Dermis microvascular lymphatic vessel endothelial cell (primary cell): Measurements from ENCODE around the gene THEM4. TPM values are rescaled to one million over a fixed set of nuclear protein-coding genes. Genes with fewer than 3 reads are reported as not detected.

Experiments
- DNase-seq, 2 donors: peaks; one replicate each; pipeline versions ENCODE4 v3.0.0 to v3.0.0-alpha.2; 2010; ENCODE audit warnings: low read depth in 2 of 2
- total RNA-seq: library from RNA; depleted of rRNA; stranded (reverse); fragments of >200 nt; gene quantifications from 2 replicates; pipeline ENCODE4 v1.2.1, GENCODE V29; 2014

THEM4 gene
- total RNA-seq = 6.9 and 8.3 TPM in 2 replicates

DNA sequence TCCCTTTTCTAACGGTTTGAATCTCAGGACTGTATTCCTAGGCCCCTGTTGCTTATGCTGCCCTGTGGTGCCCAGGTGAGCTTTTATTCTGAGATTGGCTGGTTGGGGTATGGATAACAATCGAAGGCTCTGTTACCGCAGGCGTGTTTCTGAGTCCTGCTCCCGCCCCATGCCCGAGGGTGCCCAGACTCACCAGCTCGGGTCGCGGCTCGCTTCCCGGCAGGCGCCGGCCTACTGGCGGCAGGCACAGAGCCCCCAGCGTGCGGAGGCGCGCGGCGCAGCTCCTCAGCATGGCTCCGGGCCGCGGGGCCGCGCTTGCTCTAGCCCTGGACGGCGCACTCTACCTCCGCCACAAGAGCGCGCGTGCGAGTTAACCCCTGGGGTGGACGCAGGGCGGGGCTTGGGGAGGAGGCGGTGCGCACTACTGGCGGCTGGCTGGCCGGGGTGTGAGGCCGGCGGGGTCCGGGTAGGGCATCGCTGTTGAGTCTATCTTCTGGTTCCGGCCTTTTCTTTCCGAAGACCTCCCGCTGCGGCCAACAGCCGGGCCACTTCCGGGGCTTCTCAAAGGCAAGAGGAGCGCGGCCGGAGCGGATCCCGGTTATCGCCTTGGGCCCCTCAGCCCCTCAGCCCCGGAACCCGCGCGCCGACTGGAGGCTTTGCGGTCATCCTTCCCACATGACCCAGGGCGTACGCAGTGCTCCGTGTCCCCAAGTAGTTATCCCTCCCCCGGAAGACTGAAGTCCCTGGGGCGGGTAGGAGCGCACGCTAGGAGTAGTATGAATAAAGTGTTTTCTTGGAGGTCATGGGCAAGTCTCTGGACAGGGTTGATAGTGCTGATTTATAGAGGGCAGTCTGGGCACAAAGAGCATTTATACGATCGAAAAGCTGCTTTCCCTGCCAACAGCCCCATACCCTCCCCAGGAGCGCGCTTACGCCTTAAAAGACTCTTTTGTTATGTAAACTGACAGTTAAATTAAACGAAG, at the start of gene THEM4:
Gene THEM4, minus strand, starts transcription at position 345 of the 983 bp plus-strand sequence. Its CDS starts 53 bp downstream, at position 292.
- peak; percentile 83 to 93 for DNase-seq

DNA sequence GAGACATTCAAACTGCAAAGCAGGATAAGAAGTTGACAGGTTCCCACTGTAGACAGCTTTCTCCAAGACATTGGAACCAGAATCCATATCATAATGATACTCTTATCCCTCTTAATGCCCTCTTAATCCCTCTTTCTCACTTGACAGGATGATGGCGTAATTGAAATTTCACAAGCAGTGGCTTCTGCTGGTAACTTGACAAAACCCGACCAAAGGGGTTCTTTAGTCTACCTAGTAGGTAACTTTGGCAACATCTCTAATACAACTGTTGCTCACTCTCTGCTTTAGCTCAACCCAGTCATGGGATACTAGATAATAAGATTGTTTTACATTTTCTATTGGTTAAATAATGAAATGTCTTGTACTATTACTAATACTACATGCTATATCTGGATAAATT, 49.6 kb upstream of the THEM4 start:
- no peak for DNase-seq

DNA sequence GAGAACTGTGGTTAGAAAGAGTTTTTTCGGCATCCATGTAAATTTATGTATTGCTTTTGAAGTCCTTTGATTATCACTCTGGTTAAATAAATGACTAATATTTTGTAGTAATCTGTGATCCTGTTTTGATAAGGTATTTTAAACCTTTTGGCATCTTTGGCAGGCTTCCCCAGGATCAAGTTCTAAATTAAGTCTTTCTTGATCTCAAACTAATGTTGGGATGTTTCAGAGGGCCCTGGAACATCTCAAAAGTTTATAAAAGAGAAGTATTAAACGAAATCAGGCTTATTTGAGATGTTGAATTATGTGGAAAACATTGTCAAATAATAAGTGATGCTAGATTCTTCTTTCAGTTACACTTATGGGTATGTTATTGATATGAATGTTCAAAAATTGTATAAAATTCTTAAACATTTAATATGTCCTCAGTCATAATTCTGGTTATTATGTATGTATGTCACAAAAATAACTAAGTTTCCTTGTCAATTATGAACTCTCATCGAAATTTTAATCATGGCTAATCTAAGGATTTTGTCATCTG, 47.7 kb upstream of the THEM4 start:
- no peak for DNase-seq

DNA sequence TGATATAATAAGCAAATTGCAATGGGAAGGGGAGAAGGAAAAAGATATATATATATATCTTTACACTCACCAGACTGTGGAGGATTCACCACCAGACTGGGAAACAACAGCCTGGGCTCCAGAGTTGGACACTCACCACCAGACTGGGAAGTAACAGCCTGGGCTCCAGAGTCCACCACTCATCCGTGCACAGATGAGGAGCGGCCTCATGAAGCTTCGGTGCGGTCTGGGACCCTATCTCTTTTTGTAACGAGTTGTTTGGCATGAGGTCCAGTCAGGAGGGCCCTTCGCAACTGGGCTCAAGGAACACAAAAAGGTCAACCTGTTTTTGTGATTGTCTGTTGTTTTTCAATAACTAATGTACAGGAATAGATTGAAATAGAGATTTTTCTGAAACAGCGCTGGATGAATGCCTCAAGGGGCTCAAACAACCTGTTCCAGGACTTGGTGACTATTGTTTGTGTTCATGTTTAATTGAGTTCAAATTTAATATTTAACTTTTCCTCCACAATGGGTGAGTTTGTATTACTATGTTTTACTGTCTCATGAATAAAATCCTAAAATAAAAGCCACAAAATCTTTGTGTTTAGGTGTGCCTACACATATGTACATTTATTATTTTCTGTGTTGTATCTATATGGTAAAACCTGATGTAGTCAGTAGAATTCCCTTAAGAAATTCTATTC, 44.2 kb upstream of the THEM4 start:
- DNase-seq = no peak

DNA sequence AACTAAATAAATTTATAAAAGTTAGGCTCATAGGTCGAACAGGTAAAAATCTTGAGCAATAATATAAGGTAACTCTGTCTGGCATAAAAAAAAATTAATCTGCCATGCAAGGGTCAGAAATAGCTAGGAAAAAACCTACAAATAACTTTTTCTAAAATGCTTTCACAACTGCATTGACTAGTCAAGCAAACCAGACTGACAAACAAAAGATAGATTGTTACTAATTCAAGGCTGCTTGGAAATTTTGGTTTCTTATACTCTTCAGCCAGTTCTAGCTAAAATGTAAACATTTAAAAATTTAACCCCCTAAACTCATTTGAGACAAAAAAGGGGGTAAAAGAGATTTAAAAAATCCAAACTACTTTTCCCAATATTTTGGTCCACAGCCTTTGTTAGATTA, 43.5 kb upstream of the THEM4 start:
- no peak for DNase-seq

DNA sequence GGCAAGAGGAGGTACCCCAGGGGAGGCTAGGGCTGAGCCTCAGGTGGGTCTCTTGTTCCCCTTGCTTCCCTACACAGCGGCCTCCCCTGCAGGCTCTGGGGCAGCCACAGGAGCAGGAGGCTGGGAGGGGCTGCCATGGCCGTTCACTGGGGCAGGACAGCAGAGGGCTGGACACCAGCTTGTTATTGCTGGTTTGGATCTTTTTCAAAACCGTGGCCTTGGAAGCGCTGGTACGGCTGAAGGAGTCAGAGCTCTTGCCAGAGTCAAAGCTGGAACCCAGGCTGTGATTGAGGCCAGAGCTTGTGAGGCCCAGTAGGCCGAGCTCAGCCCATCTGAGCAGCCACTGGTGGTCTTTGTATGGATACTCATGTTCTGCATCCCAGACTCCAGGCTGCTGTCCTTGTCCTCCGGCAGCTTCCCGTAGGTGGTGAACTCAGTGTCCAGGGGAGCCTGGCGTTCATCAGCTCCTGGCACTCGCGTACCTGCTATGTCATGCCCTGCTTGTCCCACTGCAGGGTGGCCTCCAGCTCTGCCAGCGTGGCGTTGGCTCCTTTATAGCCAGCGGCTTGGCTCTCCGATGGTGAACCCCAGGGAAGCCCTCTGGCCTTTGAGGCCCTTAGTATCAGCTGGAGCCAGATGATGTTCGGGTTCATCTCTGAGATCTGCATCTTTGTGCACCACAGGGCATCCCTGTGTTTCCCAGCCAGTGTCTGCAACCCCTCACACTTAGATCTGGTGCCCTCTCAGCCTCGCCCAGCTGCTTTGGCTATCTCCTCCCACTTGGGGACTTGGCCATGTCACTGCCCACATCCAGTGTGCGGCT, 40.3 kb upstream of the THEM4 start:
- no peak for DNase-seq

DNA sequence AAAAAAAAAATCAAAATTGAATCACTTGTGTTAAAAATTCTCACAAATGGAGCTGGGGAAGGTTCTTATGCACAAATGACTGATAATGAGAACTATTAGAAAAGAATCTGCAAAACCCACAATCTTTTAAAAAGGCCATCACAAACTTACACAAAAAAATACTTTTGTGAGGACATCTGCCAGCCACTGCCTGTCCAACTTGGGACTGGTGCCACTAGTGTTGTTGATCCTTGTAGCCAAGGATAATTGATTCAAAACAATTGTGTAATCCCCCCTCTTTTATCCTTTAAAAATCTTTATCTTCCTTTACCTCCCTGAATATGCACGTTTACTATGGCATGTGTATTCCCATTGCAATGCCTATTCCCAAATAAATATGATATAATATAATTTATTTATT, 39.2 kb upstream of the THEM4 start:
- no peak for DNase-seq

DNA sequence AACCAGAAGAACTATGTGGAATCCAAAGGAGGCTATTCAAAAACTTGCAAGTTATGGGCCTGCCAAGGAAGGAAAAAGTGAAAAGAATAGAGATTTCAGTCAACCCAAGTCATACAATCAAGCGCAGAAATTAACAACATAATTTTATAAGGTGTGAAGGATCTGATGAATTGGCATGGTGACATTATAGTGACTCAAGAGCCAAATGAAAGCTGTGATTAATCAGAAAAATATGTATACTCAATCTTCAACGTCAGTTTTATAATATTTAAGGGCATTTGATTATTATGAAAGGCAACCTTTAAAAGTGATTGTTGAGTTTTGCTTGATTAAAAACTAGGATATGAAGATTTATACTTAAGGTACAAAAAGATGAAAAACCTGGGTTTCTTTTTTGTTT, 37.8 kb upstream of the THEM4 start:
- DNase-seq = no peak

DNA sequence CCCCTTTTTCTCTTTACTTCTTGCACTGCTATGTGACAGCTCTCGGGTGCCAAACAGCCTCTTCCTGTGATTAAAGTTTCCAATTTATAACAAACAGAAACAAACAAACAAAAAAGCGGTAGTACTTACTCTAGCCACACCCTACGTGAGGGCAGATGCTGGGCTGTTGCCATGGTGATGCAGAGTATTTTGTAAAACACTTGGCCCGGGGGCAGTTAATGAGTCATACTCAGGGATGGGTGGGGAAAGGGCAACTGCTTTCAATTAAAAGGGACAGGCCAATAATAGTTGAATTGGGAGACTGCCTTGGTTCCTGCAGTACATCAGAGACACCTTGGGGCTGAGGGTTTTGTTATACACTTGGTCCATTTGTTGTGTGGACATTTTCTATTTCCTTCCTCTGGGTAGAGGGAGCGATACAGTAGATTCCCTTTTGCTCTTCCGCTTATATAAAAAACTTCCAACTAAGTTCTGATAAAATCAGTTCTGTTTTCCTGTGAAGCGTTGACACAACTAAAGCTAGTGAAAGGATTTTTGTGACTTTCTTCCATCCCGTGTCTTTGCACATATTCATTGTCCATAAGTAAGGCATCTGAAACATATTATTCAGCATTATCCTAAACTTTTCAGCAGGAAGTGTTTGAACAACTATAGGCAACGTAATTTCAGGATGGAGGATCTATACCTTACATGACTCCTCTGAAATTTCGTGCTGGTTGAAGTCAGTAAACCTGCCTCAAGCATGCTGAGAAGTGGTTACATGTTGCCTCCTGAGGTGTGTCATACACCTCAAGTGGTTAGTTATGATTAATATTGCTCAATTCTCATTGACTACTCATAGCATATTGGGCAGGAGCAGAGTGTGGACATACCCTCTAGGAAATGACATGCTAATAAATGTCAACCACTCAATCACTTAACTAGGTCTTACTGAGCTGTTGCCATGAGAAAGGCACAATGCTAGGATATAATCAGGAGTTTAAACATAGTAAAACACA, 36.7 kb upstream of the THEM4 start:
- DNase-seq = peak; percentile 95 to 98

DNA sequence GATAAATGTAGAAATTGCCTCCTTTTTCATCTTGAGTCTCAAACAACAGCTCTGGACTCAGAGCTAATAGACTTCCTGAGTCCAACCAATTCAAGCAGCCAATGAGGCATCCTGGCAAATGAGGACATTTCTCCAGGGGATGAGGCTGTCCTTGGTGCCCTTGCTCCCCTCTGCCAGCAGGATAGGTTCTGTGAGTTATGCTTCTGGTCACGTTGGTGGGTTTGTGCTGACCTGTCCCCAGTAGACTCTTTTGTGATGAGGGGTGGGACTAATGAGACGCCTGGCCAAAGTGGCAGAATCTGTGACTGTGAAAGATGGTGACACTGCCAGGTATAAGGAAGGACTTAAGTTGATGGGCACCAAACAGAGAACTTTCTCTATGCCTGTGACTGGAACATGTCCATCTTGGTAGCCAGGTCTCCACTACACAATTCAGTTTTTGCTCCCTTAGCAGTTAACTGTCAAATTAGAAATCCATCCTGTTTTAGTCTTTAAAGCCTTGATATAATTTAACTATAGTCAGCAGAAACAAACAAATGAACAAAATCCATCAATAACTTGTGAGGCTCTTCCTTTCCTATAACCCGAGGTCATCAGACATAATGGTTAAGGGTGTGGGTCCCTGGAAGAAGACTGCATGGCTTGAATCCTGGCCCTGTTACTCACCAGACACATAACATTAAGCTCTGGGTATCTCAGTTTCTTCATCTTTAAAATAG, 35.7 kb upstream of the THEM4 start:
- no peak for DNase-seq

DNA sequence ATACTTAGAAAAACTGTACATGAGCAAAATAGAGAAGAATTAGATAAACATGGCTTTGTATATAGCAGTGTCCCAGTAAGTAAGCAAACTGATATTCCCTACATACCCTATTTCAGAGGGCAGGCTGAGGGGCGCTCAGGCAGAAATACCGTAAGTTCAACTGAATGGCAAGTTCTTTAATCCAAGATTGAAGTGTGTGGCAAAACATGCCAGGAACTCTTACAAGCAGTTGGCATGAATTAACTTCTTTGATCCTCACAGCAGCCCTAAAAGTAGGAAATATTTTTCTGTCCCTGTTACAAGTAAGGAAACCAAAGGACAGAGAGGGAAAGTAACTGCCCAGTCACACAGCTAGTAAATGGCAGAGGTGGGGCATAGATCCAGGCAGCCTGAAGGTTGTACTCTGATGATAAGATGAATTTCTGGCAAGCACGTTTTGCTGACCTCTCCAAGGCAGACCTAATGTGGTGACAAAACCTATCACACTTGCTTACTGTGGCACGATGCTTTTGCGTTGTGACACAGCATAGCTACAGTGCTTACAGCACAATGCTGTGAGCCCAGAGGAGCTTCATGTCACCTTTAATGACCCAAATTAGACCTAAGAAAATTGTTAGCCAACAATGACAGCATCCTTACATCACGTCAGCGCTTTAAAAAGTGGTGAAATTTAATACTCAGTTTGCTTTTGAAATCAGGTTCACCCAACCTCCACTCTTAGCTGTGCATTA, 35.0 kb upstream of the THEM4 start:
- DNase-seq = no peak

DNA sequence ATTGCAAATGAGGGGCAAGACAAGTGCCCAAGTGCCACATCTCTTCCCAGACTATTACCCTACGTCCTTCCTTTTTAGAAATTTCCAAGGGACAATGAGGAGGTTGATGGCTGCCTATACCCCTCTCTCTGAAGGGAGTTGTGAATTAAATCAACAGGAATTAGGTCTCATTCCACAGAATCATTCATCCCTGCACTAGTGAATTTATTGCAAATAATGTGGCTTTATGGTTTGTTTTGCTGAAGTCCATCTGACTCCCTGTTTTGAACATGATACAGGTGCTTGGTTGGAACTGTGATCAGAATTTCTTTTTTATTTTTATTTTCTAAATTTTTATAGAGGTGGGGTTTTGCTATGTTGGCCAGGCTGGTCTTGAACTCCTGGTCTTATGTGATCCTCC, 34.3 kb upstream of the THEM4 start:
- DNase-seq = no peak

DNA sequence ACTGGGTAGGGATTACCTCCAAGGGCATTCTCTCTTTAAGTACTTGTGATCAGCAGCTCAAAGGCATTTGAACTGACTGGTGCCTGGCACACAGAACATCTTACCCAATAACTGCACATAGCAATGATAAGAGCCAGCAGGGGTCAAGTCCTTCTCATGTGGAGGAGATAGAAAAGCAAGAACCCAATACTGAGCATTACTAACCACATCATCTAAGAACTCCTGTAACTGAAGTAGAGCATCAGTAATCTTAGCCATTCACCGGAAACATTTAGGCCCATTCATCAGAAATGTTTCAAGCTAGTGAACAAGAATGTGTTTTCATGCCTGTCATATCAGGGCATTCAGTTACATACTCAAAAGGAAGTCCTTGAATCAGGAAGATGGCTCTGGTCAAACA, 33.6 kb upstream of the THEM4 start:
- no peak for DNase-seq

DNA sequence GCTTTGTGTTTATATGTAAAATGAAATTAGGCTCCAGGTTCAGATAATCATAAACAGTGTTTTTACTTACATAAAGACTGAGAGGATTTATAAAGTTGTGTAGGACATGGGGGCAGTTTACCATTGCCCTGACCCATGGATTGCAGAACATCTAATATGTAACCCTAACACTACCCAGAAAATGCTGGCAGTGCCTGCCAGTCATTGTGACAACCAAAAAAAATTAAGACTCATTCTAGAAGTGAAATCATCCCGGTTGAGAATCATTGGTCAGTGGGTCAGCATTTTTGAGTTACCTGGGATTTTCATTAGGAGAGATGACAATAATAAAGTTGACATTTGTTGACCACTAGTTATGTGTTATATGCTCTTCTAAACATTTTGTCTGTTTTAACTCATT, 31.2 kb upstream of the THEM4 start:
- no peak for DNase-seq

DNA sequence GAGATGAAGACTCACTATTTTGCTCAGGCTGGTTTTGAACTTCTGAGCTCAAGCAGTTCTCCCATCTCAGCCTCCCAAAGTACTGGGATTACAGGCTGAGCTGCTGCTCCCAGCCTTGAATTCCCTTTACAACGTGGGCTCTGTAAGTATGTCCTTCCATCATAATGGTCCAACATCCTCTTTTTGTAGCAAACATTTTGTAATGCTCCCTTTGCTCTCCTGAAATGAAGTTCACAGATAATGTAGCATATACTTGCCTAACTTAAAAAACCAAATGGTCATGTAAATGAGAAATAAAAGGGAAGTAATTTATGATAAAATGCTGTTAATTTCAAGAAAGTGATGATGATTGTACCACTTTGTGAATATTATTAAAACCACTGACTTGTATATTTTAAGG, 30.5 kb upstream of the THEM4 start:
- DNase-seq = no peak

DNA sequence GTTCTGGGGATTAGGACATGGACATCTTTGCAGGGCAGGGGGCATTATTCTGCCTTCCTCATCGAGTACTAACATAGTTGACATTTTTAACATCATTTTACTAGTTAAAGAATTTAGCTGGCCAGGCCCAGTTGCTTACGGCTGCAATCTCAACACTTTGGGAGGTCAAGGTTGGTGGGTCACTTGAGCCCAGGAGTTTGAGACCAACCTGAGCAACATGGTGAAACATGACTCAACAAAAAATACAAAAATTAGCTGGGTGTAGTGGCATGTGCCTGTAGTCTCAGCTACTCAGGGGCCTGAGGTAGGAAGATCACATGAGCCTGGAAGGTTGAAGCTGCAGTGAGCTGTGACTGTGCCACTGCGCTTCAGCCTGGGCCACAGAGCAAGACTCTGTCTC, 29.8 kb upstream of the THEM4 start:
- no peak for DNase-seq

DNA sequence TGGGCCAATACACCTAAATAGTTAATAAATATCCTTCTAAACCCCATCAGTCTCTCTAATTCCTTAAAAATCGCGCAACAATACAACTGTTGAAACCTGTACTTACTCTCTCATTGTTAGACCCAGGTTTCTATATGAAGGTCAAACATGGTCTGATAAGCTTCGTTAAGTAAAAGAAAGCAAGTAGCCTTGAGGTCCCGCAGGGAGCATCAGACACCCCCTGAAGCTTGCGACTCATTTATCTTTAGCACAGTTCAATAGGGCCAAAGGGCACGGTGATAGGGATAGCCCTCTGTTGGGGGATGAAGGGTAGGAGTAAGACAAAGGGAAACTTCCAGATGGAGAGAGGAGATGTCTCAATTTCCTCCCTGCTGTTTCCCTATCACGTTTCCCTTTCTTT, 27.3 kb upstream of the THEM4 start:
- no peak for DNase-seq

DNA sequence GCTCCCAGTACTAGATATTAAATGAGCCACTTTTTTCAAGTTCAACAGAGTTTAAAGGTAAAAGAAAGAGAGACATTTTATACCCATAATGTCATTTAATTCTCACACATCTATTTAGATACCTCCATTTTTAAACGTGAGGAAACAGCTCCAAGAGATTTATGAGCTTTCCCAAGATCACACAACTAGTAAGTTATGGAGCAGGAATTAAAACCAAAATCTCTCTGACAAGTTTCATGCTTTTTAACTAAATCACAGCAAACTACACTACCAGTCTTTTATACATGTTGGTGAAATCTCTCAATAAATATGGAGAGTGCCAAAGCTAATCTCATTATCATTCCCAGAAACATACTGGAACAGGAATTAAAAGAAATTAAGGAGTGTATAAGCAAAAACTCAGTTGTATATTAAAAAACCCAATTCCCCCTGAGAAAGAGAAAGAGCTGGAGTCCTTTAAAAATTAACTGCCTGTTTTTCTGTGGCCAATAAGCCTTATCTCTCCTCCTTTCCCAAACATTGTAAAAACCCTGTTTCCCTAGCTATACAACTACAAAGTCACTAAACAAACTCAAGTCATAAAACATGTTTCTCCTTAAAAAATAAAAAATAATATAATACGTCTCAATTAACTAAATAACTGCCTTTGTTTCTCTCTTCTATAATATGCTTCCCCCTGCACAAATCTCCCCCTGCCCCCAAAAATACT, 26.7 kb upstream of the THEM4 start:
- no peak for DNase-seq
